Measurements from ENCODE around the gene CLIC3.

Gene CLIC3

GRCh38 chr9:136954270-136955083, 41.9 kb downstream of the CLIC3 start:
- in situ Hi-C loops (cut with MboI; ENCODE audit: low sequenced_read_pairs): no loop called here

DNA sequence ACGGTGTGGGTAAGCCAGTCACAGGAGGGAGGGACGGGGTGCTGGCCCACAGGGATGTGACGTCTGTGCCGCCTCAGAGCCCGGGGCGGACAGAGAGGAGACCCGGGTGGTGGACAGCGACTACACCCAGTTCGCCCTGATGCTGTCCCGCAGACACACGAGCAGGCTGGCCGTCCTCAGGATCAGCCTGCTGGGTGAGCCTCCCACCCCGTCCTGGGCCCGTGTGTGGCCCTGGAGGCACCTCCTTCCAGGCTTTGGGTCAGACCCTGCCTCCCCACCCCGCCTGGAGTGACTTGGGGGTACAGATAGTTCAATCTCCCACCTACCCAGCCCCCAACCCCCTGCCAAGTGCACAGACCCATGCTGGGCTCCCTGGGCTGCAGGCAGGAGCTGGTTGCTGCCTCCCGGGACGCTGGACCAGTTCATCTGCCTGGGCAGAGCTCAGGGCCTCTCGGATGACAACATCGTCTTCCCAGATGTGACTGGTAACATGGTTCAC, 42.5 kb downstream of the CLIC3 start:
- in situ Hi-C loops (cut with MboI; ENCODE audit: low sequenced_read_pairs): no loop called here

GRCh38 chr9:136952876-136953770, 43.2 kb downstream of the CLIC3 start:
- in situ Hi-C loops (cut with MboI; ENCODE audit: low sequenced_read_pairs): no loop called here

DNA sequence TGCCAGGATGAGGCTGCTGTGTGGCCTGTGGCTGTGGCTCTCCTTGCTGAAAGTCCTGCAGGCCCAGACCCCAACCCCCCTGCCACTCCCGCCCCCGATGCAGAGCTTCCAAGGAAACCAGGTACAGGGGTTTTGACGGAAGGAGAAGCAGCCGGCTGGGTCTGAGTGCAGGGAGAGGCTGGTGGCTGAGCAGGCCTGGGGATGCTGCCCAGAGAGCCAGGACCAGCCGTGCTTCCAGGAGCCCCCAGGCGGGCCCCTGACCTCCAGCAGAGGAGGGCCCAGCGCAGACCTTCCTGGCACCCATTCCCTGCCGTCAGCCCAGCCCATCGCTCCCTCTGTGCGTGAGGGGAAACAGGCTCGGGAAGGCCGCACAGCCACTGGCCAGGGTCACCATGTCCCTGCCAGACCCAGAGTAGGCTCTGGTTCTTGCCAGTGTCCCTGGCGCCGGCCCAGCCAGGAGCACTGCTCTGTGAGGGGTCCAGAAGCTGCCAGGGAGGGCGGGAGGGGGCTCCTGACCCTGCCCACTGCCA, 44.0 kb downstream of the CLIC3 start:
- in situ Hi-C loops (cut with MboI; ENCODE audit: low sequenced_read_pairs): no loop called here

GRCh38 chr9:136951541-136952320, 44.6 kb downstream of the CLIC3 start, which contains the start of gene LCN12:
LCN12 (plus strand) TSS chr9:136952273; CDS start chr9:136952328, 55 bp downstream.
- in situ Hi-C loops (cut with MboI; ENCODE audit: low sequenced_read_pairs): no loop called here

DNA sequence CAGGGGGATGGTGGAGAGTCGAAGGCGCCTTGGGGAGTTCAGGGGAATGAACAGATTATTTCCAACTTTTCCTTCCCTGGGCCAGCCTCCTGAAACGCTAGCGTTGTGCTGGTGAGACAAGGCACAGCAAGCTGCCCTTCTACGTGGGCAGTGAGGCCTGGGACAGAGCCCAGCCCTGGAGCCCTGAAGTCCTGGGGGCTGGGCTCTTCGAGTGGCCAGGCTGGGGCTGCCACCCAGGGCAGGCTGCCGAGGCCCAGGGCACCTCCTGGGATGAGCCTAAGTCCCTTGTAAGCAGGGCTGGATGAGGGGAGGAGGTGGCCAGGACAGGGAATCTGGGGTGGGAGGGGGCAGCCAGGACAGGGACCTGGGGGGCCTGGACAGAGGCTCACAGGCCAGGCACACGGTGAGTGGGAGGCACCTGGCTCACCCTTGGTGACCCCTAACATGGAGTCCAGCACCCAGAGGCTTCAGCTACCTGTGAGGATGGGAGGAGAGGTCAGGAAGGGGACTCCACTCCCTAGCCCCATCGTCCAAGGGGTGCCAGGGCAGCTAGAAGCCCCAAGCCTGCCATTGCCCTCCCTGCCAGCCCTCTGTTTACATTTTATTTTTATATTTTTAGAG, 45.6 kb downstream of the CLIC3 start:
- in situ Hi-C loops (cut with MboI; ENCODE audit: low sequenced_read_pairs): no loop called here

GRCh38 chr9:136949817-136950655, 46.3 kb downstream of the CLIC3 start:
- in situ Hi-C loops (cut with MboI; ENCODE audit: low sequenced_read_pairs): no loop called here

DNA sequence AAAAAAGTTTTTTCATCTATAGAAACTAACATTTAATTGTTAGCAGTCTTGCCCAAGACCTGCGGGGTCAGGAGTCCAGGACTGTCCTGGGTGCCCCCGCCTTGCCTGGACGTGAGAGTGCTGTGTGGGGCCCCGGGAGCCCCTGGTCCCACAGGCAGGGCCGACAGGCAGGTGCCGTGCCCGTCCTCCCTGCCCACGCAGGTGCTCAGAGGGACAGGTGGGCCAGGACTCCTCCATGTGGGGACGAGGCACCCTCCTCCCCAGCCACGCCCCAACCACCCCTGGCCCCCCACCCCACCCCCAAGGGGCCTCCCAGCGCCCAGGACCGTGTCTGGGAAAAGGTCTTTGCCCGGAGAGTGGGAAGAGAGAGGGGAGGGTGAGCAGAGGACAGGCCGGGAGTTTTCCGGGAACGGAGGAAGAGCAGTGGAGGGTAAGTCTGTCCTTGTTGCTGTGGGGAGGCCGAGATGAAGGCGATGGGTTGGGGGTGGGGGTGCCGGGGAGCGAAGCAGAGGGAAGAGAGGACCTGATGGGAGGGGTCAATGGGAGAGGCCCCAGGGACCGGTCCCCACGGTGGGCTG, 47.0 kb downstream of the CLIC3 start:
- in situ Hi-C loops (cut with MboI; ENCODE audit: low sequenced_read_pairs): no loop called here

DNA sequence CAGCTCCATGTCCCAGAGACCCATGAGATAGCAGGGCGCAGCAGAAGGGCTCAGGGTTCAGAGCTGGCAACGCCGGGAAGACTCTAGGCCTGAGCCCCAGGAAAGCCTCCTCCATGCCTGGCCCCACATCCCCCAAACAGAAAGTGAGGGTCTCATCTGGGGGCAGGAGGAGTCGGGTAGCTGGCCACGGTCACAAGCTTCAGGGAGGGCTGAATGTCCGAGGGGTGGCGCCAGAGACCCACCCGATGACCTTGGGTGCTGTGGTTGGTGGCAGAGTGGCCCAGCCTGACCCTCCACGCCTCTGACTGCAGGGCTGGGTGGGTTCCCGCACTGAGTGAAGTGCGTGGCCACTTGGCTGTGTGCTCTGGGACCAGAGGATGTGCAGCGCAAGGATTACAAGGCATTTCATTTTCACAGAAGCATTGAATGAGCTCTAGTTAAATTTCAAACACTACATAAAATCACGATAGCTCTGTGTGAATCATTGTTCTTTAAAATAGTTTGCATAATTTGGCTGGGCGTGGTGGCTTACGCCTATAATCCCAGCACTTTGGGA, 48.3 kb downstream of the CLIC3 start:
- in situ Hi-C loops (cut with MboI; ENCODE audit: low sequenced_read_pairs): no loop called here

DNA sequence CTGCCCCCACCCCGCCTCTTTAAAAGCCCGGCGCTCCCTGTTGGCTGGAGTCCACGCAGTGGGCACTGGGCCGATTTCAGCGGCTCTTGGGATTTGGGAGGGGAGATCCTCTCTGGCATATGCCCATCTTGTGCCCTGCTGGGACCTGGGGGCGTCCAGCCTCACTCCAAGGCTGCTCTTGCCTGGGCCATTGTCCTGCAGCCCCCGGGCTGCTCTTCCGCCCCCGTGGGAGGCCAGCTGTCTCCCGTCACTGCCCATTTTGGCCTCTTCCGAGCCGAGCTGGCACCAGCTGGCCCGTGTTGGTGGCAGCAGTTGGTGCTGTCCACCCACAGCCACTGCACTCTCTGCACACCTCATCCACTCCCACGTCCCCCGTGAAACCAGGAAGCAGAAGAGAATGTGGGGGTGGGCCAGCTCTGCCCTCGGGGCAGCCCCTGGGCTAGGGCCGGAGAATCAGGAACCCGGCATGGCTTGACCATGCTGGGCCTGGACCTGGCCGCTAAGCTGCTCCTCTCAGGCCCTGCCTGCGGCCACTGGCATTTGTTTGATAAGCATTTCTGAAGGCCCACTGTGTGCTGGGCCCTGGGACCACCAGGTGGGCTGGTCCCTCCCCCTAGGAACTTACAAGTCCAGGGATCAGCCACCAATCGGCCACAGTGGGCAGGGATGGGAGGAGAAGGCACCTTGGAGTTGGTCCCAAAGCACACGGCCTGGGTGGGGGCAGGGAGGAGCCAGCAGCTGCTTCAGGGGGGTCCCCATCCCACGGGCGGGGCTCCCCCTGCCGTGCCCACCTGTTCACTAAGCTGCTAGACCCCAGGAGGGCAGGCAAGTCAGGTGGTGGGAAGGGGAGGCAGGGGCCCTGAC, 49.1 kb downstream of the CLIC3 start:
- in situ Hi-C loops (cut with MboI; ENCODE audit: low sequenced_read_pairs): no loop called here

DNA sequence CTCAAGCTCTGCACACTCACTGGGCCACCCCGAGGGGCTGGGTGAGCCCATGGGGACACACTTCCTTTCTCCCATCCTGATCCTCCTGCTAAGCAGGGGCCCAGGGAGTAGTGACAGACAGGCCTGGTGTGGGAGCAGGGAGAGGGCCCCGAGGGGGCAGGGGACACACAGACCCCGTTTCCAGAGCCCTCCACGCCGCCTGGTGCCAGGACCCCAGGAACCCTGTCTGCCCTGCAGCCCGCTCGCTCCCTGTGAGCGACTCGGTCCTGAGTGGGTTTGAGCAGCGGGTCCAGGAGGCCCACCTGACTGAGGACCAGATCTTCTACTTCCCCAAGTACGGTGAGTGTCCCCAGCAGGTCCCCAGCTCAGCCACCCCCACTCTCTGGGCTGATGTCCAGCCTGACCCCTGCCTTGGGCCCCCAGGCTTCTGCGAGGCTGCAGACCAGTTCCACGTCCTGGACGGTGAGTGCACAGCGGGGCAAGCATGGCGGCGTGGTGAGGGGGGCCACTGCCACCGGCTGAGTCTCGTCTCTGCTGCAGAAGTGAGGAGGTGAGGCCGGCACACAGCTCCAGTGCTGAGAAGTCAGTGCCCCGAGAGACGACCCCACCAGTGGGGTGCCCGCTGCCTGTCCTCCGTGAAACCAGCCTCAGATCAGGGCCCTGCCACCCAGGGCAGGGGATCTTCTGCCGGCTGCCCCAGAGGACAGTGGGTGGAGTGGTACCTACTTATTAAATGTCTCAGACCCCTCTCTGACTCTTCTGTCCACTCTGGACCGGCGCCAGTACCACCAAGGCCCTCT, 49.9 kb downstream of the CLIC3 start:
- in situ Hi-C loops (cut with MboI; ENCODE audit: low sequenced_read_pairs): no loop called here

GRCh38 chr9:136945333-136946227, 50.8 kb downstream of the CLIC3 start:
- in situ Hi-C loops (cut with MboI; ENCODE audit: low sequenced_read_pairs): no loop called here

Measured in hTERT RPE-1 (cell line).